CD4-positive, alpha-beta T cell treated with Interleukin-21 for 1 hour (primary cell): ENCODE results near the gene ULK4.
"Not testable (repeated sequence)": the region's sequence is repeated elsewhere in the genome, so short reads cannot be mapped to it uniquely, and the experiment has no call there.

Experiments used
- DNase-seq: peaks from one replicate; pipeline ENCODE4 v3.0.0-alpha.2; 2020

ULK4 gene

GRCh38 chr3:41565948-41566514 lies 395.9 kb downstream of the ULK4 start:
- DNase-seq: no peak

- no peak for DNase-seq
Observed at GRCh38 chr3:41565003-41565402, 396.9 kb downstream of the ULK4 start.

GRCh38 chr3:41556245-41556644 lies 405.7 kb downstream of the ULK4 start:
- DNase-seq: not testable (repeated sequence)

DNA sequence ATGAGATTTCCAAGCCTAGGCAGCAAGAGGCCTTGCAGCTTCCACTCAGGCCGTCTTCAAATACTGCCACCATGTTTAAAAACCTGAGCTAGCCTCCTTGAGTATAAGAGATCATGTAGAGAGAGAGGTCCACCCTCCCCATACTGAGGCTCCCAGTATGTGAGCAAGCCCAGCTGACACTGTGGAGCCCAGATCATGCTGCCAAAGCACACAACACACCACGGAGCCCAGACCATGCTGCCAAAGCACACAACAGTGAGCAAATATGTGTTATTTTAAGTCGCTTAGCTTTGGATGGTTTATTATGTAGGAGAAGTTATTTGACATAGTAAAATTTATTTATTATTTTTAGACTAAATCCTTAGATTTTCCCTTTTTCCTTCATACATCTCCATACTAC lies 428.9 kb downstream of the ULK4 start:
- no peak for DNase-seq

DNA sequence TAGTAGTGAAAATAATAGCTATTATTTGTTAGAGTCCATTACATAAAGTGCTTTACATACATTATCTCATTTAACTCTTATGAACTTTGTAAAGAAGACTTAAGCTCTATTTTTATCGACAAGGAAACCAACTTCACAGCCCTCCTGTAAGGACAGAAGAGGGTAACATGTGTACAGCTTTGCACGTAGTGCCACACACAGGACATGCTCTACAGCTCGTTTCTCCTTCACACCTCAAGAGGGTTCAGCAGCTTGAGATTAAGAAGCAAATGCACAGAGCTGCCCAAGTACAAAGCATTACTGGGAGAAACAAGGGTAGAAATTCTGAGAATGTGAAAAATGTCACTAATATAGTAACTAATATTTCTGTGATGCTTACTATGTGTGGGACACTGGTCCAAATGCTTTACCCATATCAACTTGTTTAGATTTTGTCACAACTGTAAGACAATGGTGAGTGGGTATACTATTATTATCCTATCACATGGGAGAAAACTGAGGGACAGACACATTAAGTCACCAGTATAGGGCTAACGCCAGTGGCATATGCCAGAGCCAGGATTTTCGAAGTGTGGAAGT lies 434.8 kb downstream of the ULK4 start:
- DNase-seq: no peak

DNA sequence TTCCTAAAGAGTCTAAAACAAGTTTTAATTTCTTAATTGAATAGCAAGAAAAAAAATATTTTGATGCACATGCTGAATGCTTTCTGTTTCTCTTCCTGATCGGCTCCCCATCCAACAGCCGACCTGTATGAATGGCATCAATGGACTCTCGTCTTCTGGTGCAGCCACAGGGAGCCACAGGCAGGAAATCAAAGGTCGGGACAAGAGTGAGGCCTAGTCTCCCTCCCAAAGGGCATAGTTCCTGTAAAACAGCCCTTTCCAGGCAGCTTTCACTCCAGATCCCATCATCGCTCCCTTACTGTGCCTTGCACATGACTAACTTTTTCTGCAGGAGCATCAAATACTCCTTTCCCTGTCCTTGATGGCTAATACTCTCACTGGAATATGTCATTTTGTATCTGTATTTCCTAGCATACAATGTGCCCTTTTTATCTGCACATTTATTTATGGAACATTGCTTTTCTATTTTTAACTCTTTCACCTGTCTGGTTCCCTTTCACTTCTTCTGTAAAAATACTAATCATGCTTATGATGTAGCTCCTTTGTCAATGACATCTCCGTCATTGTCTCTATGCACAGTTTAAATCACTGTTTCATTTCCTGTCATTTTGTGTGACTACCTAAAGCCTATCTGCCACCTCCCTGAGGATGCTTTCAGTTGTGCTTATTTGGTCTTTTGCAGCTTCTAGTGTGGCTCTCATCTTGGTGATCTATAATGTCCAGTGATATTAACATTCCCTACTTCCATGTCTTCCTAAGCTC lies 436.4 kb downstream of the ULK4 start:
- no peak for DNase-seq

- DNase-seq: no peak
Observed at GRCh38 chr3:41523897-41524296, 438.0 kb downstream of the ULK4 start.

GRCh38 chr3:41522612-41523011 lies 439.3 kb downstream of the ULK4 start:
- no peak for DNase-seq

DNA sequence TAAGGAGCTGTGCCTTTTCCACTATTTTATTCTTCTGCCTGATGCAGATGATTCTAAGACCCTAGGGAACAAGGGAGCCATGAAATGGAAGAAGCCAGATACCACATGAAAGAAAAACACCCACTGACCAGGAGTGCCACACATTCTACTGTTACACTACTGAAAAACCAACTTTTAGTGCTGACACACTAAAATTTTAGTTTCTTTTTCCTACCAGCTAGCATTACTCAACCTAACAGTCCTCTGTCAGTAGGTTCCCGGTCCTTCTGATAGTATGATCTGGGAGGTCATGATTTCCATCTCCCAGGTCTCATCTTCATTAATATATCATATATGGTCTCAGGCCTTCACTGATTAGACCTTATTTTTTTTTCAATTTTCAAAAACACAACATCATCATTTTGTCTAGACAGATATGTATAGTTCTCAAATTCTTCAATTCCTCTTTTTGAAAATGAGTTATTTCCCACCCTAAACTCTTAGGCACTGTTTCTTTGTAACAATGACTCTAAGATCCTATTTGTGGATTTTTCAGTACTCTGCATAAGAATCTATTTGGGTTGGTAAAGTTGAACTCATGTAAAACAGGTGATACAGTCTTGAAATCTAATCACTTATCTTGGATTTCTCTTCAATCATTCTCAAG lies 440.8 kb downstream of the ULK4 start:
- DNase-seq: no peak

- DNase-seq: no peak
Observed at GRCh38 chr3:41519746-41520145, 442.2 kb downstream of the ULK4 start.

GRCh38 chr3:41518626-41519025 lies 443.3 kb downstream of the ULK4 start:
- no peak for DNase-seq

GRCh38 chr3:41508063-41508696 lies 453.7 kb downstream of the ULK4 start:
- DNase-seq: no peak

DNA sequence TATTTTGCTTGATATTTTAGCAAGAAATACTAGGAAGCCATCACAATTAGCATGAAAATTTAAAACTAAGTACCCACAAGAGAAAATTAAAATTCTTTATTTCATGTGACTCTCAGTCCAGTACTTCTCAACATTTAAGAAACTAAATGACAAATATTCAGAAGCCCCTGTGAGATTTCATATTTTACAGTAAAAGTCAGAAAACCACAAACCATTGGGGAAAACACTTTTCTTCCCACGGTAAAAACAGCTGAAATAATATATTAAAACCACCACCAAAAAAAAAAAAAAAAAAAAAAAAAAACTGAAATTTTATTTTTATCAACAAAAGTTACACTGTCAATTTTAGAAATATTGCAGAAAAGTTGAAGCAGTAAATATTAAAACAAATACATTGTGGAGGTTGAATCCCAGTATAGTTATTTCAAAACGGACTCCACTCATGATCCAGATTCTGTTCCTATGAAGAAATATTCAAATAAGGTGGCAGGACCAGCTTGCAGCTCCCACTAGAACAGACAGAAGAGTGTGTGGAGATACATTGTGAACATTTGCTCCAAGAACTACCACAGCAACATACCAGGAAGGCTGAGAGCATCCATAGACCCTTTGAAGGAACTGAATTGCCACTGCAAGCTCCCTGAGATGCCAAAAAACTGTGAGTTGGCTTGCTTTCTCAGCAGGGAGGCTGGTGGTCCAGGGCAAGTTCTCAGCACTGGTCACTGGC lies 454.4 kb downstream of the ULK4 start:
- no peak for DNase-seq

- no peak for DNase-seq
Observed at GRCh38 chr3:41503998-41504623, 457.8 kb downstream of the ULK4 start.

- no peak for DNase-seq
Observed at GRCh38 chr3:41502481-41502880, 459.4 kb downstream of the ULK4 start.

GRCh38 chr3:41502023-41502422 lies 459.9 kb downstream of the ULK4 start:
- no peak for DNase-seq

- DNase-seq: no peak
Observed at GRCh38 chr3:41498847-41499246, 463.1 kb downstream of the ULK4 start.

GRCh38 chr3:41490360-41490759 lies 471.5 kb downstream of the ULK4 start:
- DNase-seq: no peak

GRCh38 chr3:41489231-41489630 lies 472.7 kb downstream of the ULK4 start:
- DNase-seq: no peak

DNA sequence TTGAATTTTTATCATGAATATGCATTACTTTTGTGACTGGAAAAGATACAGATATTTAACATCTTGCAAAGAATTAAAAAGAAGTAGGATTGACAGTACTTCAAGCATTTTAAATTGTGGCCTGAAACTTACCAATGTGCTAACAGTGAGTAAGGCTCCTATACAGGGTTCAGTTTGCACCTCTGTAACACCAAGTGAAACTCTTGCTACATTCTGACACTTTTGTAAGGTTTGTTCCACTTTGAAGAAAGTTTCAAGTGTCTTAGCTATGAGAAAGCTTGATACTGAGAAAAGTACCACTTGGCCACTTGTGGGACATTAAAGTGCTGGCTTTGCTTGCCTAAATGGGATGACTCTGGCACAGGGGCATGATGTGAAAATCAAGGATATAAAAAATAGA lies 473.4 kb downstream of the ULK4 start:
- no peak for DNase-seq

DNA sequence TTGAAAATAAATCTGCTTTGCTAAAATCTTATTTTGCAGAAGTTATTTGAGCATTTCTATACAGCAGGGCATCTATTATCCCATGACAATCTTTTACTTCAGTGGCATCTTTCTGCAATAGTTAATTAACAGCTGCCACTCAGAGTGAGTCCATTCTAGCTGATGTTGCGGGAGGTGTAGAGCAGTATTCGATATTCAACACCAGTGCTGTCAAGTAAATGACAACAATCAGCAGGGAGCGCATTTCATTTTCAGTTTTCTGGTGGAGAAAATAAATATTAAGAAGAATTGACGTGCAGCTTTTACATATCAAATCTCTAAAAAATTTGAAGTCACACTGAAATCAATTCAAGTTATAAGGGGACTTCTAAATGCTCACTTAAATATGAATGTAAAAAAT lies 476.4 kb downstream of the ULK4 start:
- DNase-seq: no peak

GRCh38 chr3:41482134-41482533 lies 479.8 kb downstream of the ULK4 start:
- no peak for DNase-seq
